ENCODE results near the gene CADM2.

The CADM2 gene

GRCh38 chr3:85740561-85740960, 781.8 kb downstream of the CADM2 start:
- H3K4me3 ChIP-seq (ENCODE audit: control insufficient read depth, low read depth, low read length) = no peak overlapping the region
- no peak for DNase-seq (ENCODE audit: low read depth)
- TF ChIP-seq, protein P1, sequence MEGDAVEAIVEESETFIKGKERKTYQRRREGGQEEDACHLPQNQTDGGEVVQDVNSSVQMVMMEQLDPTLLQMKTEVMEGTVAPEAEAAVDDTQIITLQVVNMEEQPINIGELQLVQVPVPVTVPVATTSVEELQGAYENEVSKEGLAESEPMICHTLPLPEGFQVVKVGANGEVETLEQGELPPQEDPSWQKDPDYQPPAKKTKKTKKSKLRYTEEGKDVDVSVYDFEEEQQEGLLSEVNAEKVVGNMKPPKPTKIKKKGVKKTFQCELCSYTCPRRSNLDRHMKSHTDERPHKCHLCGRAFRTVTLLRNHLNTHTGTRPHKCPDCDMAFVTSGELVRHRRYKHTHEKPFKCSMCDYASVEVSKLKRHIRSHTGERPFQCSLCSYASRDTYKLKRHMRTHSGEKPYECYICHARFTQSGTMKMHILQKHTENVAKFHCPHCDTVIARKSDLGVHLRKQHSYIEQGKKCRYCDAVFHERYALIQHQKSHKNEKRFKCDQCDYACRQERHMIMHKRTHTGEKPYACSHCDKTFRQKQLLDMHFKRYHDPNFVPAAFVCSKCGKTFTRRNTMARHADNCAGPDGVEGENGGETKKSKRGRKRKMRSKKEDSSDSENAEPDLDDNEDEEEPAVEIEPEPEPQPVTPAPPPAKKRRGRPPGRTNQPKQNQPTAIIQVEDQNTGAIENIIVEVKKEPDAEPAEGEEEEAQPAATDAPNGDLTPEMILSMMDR (conservative IDR thresholded peaks at IDR 0.05; ENCODE audit: control insufficient read depth, insufficient read depth, low read depth, low read length) = no peak

DNA sequence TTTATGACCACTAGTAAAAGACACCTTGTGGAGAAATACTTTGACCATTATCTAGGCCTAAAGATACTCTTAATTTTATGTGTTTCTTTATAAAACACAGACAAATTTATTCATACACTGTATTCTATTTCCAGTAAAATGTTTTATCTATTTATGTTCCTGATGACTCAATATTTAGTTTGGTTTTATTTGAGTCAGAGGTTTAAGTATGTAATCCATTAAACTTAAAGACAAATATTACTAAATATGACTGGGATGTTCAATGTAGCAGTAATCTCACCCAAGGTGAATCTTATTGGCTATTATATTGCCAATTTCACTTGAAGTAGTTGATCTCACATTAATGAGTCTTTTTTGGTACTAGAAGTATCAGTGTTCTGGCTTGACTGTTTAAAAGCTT, 799.7 kb downstream of the CADM2 start:
- H3K4me3 ChIP-seq (ENCODE audit: control insufficient read depth, low read depth, low read length) = no peak overlapping the region
- TF ChIP-seq, protein P1 (conservative IDR thresholded peaks at IDR 0.05; ENCODE audit: control insufficient read depth, insufficient read depth, low read depth, low read length) = no peak
- no peak for DNase-seq (ENCODE audit: low read depth)

- no peak for DNase-seq (ENCODE audit: low read depth)
- TF ChIP-seq, protein P1 (conservative IDR thresholded peaks at IDR 0.05; ENCODE audit: control insufficient read depth, insufficient read depth, low read depth, low read length) = no peak
- no peak overlapping the region for H3K4me3 ChIP-seq (ENCODE audit: control insufficient read depth, low read depth, low read length)
Measured at GRCh38 chr3:85760342-85760741, 801.6 kb downstream of the CADM2 start.

DNA sequence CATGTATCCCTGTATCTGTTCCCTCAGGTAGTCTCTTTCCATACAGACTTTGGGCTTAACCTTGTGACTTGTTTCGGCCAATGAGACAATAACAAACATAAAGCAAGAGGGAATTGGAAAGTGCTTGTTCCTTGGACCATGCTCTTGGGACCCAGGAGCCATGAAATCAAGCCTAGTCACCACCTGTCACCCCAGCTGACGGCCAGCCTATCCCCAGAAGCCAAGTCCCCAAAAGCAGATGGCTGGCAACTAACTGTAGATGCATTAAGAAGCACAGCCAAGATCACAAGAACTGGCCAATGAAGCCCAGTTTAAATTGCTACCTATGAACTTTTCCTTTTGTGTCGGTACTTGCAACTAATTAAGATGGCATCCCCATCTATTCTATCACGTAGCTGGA, 822.0 kb downstream of the CADM2 start:
- no peak for DNase-seq (ENCODE audit: low read depth)
- TF ChIP-seq, protein P1 (conservative IDR thresholded peaks at IDR 0.05; ENCODE audit: control insufficient read depth, insufficient read depth, low read depth, low read length) = no peak
- no peak overlapping the region for H3K4me3 ChIP-seq (ENCODE audit: control insufficient read depth, low read depth, low read length)

- TF ChIP-seq, protein P1 (conservative IDR thresholded peaks at IDR 0.05; ENCODE audit: control insufficient read depth, insufficient read depth, low read depth, low read length) = no peak
- DNase-seq (ENCODE audit: low read depth) = no peak
Measured at GRCh38 chr3:85781806-85782205, 823.0 kb downstream of the CADM2 start.

GRCh38 chr3:85783291-85783690, 824.5 kb downstream of the CADM2 start:
- no peak for DNase-seq (ENCODE audit: low read depth)
- TF ChIP-seq, protein P1 (conservative IDR thresholded peaks at IDR 0.05; ENCODE audit: control insufficient read depth, insufficient read depth, low read depth, low read length) = no peak

More at GRCh38 chr3:85781806-85782205, 823.0 kb downstream of the CADM2 start:
- H3K4me3 ChIP-seq (ENCODE audit: control insufficient read depth, low read depth, low read length) = no peak overlapping the region

GRCh38 chr3:85785766-85786165, 827.0 kb downstream of the CADM2 start:
- no peak overlapping the region for H3K4me3 ChIP-seq (ENCODE audit: control insufficient read depth, low read depth, low read length)
- TF ChIP-seq, protein P1 (conservative IDR thresholded peaks at IDR 0.05; ENCODE audit: control insufficient read depth, insufficient read depth, low read depth, low read length) = no peak
- peak; percentile 2 for DNase-seq (ENCODE audit: low read depth)

More at GRCh38 chr3:85783291-85783690, 824.5 kb downstream of the CADM2 start:
- no peak overlapping the region for H3K4me3 ChIP-seq (ENCODE audit: control insufficient read depth, low read depth, low read length)

Data from fibroblast of mammary gland (primary cell).